ENCODE data around the gene HLA-DOA. TPM values are rescaled to one million over a fixed set of nuclear protein-coding genes. Genes with fewer than 3 reads are reported as not detected.

The HLA-DOA gene
- total RNA-seq (10 to 100 TPM; 50.7 to 51.7 TPM), polyA plus RNA-seq (10 to 100 TPM; 26.4 to 61.0 (median 33.2) TPM), total RNA-seq (15.2 to 64.3 (median 51.9) reads per million in 6 experiments)

DNA sequence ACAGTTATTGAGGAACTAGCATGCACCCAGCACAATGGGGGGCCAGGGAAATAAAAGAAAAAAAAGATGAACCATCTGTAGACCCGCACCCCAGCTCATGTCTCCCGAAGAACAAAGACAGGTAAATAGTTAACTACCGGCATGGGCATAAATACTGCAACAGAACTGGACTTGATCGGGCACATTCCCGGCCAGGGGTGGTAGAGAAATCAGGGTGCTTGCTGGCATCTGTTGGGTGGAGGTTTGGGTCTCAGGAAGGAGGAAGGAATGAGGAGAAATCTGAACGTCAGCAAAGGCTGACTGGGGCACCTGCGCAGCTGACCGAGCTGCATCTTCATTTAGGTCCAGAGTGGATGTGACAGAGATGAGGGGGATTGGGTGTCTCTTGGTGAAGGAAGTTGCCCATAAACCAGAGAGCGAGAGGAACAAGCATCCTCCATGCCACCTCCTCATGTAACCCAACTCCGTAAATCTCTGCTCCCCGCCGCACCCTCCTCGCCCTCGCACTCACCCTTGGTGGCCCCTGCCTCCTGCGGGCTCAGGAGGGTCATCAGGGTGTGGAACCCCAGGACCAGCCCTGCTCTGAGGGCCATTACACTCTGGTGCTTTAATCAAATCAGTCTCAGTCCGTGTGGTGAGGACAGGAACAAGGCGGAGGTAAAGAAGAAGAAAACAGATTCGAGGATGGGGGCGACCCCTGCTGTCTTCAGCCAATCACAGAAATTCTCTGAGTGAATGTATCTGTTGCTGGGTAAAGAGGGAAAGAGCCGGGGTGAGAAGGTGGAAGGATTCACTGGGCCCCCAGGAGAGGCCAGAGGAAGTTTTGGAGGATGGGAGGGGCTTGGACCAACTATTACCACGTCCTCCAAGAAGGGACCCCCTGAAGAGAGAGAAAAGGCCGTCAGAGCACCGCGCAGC is at the start of gene HLA-DOA:
Gene HLA-DOA, minus strand, starts transcription at position 648 of the 918 bp plus-strand sequence.
- Mint-ChIP-seq H3K27me3 (no peaks in the 10 kb centered on the region), H3K4me1 (peaks cover 27 to 34% (median 29%) of the 10 kb centered on the region in 4 donors), H3K27ac (peak within 1 kb of the TSS; percentile 90 to 98 (median 95)), H3K9me3 (no peaks in the 10 kb centered on the region), H3K36me3 (peaks cover 0 to 10% (median 7%) of the 10 kb centered on the region in 3 donors), H3K4me3 (peak within 1 kb of the TSS; percentile 87 to 99 (median 96))
- DNase-seq: peak; percentile 38 to 83 (median 70)
- ATAC-seq: peak; percentile 98
- POLR2A ChIA-PET: interaction anchor here (0.6 to 4.0 kb wide), 7 partner anchors 10 to 881 kb away, joined by 3 to 12 read pairs (median 4); partner anchors contain the start of gene ATF6B

DNA sequence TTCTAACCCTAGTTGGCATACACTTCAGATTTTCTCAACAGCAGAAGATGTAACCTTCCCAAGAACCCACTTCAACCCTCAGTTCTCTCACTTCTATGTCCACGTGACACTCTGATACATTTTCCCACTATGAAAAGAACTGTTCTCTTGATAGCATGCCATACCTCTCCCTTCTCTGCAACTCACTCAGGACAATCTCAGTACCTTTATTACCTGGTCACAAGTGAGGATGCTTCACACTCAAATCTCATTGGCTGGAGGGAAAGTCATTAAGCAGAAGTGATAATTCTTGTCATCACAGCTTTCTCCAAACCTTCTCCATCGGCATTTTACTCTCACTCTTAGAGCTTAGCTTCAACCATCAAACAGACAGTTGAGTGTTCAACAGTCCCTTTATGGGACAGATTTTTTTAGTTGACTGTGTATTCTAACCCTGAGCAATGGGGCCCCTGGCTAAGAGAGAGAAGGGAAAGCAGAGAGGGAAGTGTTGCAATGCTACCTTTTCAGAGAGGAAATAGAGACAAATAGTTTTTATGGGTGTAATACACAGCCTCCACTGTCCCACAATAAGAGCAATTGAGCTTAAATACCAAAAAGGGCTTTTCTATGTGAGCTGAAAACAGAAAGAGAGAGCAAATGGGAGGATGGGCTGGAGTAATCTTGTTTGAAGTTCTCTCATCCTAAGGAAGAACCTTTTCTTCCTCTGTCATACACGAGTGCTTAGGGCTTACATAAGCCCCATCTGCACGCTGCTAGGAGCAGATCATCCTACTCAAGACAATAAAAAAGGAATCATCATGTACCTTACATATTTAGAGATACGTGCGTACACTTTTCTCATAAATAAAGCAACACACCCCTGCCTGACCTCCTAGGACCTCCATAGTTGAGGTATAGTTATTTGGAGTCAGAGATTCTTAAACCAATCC is 48.1 kb upstream of the HLA-DOA start:
- H3K4me3 Mint-ChIP-seq: no peak overlapping the region
- H3K4me1 Mint-ChIP-seq: peaks cover 0 to 23% (median 8%) of the 10 kb centered on the region in 4 donors
- H3K36me3 Mint-ChIP-seq: no peaks in the 10 kb centered on the region
- POLR2A ChIA-PET: no interaction called here
- peak overlapping the region in 2 of 10 donors; percentile 4 to 21 for H3K27ac Mint-ChIP-seq
- DNase-seq: no peak
- peaks cover 0 to 2% (median 0%) of the 10 kb centered on the region in 9 donors for H3K9me3 Mint-ChIP-seq
- H3K27me3 Mint-ChIP-seq: peaks cover 0 to 8% (median 0%) of the 10 kb centered on the region in 5 donors
- no peak for ATAC-seq

DNA sequence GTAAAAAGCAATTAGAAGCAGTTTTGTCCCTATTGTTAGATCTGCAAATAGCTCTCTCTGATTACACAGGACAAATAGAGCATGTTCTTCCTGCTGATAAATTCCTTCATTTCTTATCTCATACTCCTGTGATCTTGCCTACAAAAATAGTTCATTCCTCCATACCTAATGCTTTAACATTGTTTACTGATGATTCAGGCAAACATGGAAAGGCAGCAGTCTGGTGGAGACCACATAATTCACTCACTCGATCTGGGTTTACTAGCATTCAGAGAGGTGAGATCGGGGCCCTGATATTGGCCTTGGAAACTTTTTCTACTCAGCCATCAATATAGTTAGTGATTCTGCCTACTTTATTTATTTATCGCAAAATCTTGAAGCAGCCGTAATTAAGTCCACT is 43.8 kb upstream of the HLA-DOA start:
- ATAC-seq: no peak
- Mint-ChIP-seq H3K9me3 (no peaks in the 10 kb centered on the region), H3K36me3 (no peaks in the 10 kb centered on the region), H3K4me3 (no peak overlapping the region), H3K4me1 (peaks cover 0 to 15% (median 8%) of the 10 kb centered on the region in 4 donors), H3K27me3 (peaks cover 9 to 25% (median 13%) of the 10 kb centered on the region in 5 donors), H3K27ac (no peak overlapping the region)
- no peak for DNase-seq
- POLR2A ChIA-PET: no interaction called here

DNA sequence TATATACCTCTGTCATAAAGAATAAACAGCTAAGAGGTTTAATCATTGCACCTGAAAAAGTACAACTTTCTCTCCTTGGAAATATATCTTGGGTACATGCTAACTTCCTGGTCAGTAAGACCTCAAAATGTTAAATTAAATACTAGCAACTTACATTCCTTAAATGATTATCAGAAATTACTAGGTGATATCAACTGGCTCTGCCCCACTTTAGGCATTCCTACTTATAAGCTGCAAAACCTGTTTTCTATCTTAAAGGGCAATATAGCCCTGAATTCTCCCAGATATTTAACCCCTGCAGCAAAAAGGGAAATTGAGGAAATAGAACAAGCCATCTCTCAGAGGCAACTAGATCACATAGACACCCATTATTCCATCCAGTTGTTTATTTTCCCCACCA is 43.2 kb upstream of the HLA-DOA start:
- H3K4me3 Mint-ChIP-seq: no peak overlapping the region
- peaks cover 0 to 1% (median 0%) of the 10 kb centered on the region in 3 donors for H3K36me3 Mint-ChIP-seq
- H3K27me3 Mint-ChIP-seq: peaks cover 9 to 31% (median 14%) of the 10 kb centered on the region in 5 donors
- DNase-seq (no peak), ATAC-seq (no peak)
- no peak overlapping the region for H3K27ac Mint-ChIP-seq
- no peaks in the 10 kb centered on the region for H3K9me3 Mint-ChIP-seq
- H3K4me1 Mint-ChIP-seq: peaks cover 0 to 10% (median 7%) of the 10 kb centered on the region in 4 donors
- POLR2A ChIA-PET: no interaction called here

DNA sequence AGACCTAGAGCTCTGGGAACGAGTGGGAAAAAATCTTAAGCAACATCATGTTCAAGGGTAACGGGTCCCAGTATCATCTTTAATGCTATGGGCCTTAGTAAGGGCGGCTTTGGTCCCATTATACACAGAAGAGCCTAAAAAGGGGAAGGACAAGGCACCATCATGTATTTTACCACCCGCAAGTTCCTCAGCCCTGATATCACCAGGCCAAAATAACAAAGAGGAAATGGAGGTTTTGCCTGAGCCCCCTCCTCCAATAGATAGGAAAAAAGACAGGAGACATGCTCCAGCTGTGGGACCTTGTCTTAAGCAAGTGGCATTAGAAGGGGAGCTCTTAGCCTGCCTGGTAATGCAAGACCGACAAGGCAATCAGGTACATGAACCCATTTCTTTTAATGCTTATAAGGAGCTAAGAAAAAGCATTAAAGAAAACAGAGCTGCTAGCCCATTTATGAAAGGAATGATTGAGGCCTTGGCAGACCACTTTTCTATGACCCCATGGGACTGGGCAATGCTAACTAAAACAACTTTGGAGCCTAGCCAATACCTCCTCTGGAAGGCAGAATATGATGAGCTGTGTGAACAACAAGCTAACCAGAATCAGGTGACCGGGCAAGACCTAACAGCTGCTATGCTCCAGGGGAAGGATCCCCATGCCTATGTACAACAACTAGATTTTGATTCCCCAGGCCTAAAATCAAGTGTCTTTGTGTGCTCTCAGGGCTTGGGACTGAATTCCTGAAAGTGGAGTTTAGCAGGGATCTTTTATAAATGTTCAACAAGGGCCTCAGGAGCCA is 40.8 kb upstream of the HLA-DOA start:
- Mint-ChIP-seq H3K36me3 (peaks cover 0 to 5% (median 2%) of the 10 kb centered on the region in 3 donors), H3K27ac (no peak overlapping the region), H3K4me1 (peaks cover 0 to 3% (median 0%) of the 10 kb centered on the region in 4 donors), H3K4me3 (no peak overlapping the region), H3K27me3 (peaks cover 19 to 46% (median 23%) of the 10 kb centered on the region in 5 donors), H3K9me3 (peaks cover 0 to under 1% (median 0%) of the 10 kb centered on the region in 9 donors)
- no peak for DNase-seq
- ATAC-seq: no peak
- POLR2A ChIA-PET: interaction anchor here (0.6 kb wide), 1 partner anchor 23 kb away, joined by 3 read pairs; the partner anchor contains the start of gene HLA-DPA1

DNA sequence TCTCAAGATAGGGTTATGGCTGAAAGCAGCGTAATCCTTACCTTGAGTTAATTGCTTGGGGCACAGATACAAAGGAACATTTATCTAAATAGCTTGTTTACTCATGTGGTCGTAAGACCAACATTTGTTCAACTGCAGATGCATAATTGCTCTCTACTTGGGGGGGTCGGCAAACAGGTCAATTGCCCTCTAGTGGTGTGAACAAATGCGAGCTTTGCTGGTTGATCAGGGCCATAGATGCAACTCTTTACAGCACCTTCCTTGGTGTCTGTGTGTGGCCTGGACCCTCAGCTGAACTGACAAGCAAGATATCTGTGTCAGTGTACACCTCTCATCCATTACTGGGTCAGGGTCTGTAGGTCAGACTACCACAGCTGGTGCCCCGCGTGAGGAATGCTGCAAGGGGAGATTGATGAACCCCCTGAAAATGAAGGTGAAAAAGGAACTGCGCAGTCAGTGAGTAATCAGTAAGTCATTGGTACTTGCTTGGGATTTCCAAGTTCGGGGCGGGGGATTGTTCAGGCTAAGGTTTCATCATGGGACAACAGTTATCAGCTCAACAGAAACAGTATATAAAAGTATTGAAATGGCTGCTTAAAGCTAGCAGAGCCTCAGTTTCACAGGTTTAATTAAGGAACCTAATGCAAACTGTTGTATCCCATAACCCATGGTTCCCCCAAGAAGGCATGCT is 40.1 kb upstream of the HLA-DOA start:
- Mint-ChIP-seq H3K4me1 (peaks cover 0 to 3% (median 0%) of the 10 kb centered on the region in 4 donors), H3K9me3 (peaks cover 0 to 7% (median 0%) of the 10 kb centered on the region in 9 donors), H3K36me3 (peaks cover 0 to 5% (median 2%) of the 10 kb centered on the region in 3 donors), H3K4me3 (no peak overlapping the region), H3K27me3 (peaks cover 19 to 46% (median 24%) of the 10 kb centered on the region in 5 donors), H3K27ac (no peak overlapping the region)
- DNase-seq: no peak
- POLR2A ChIA-PET: no interaction called here
- no peak for ATAC-seq

DNA sequence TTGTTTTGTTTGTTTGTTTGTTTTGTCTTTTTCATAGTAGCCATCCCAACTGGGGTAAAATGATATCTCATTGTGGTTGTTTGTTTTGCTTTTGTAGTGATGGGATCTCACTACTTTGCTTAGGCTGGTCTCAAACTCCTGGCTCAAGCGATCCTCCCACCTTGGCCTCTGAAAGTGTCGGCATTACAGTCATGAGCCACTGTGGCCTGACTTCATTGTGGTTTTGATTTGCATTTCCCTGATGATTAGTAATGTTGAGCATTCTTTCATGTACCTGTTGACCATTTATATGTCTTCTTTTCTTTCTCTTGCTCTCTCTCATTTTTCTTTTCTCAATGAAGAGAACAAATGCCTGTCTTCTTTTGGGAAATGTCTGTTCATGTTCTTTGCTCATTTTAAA is 30.8 kb upstream of the HLA-DOA start:
- no peak for ATAC-seq
- peaks cover 2 to 21% (median 7%) of the 10 kb centered on the region in 9 donors for H3K9me3 Mint-ChIP-seq
- POLR2A ChIA-PET: no interaction called here
- peaks cover 0 to 11% (median 10%) of the 10 kb centered on the region in 3 donors for H3K36me3 Mint-ChIP-seq
- H3K4me1 Mint-ChIP-seq: no peaks in the 10 kb centered on the region
- no peak overlapping the region for H3K27ac Mint-ChIP-seq
- DNase-seq: no peak
- no peak overlapping the region for H3K4me3 Mint-ChIP-seq
- H3K27me3 Mint-ChIP-seq: peaks cover 0 to 13% (median 9%) of the 10 kb centered on the region in 5 donors

DNA sequence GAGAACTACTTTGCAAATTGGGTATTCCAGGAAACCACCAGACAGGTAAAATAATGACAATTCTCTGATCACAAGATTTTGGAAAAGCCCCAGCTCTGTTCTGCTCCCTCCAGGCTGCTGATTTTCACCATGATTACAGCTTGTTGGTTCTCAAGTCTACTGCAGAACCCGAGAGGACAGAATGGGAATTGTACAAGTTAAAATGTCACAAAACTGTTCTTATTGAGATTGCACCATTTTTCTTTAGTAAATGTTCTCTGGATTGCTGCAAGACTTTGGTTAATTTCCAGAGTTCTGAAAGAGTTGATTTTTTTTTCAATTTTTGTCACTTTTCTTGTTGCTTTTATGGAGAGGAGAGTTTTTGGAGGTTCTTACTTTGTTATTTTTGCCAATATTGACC is 27.1 kb upstream of the HLA-DOA start:
- POLR2A ChIA-PET: interaction anchor here (0.5 to 0.6 kb wide), 2 partner anchors 102 to 1795 kb away, joined by 3 to 4 read pairs; no protein-coding TSS in a partner anchor
- Mint-ChIP-seq H3K36me3 (peaks cover 0 to 18% (median 18%) of the 10 kb centered on the region in 3 donors), H3K4me3 (no peak overlapping the region), H3K27me3 (peaks cover 0 to 27% (median 9%) of the 10 kb centered on the region in 5 donors), H3K9me3 (peaks cover 6 to 20% (median 15%) of the 10 kb centered on the region in 9 donors), H3K27ac (no peak overlapping the region), H3K4me1 (peaks cover 0 to 1% (median 0%) of the 10 kb centered on the region in 4 donors)
- DNase-seq: no peak
- ATAC-seq: no peak

DNA sequence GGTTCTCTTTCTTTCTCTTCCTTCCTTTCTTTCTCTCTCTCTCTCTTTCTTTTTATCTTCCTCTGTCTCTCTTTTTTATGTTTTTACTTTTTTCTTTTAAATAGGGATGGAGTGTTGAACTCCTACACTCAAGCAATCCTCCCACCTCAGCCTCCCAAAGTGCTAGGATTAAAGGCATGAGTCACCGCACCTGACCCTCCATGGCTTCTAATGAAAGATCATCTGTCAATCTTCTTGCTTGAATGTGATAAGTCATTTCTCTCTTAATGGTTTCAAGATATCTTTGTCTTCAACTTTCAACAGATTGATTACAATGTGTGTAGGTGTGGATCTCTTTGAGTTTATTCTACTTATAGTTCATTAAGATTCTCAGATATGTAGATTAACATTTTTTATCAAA is 25.2 kb upstream of the HLA-DOA start:
- Mint-ChIP-seq H3K4me3 (no peak overlapping the region), H3K4me1 (peaks cover 0 to 19% (median 1%) of the 10 kb centered on the region in 4 donors), H3K9me3 (peaks cover 6 to 20% (median 15%) of the 10 kb centered on the region in 9 donors), H3K27ac (peak overlapping the region in 1 of 10 donors; percentile 9), H3K36me3 (peaks cover 0 to 18% (median 18%) of the 10 kb centered on the region in 3 donors), H3K27me3 (peaks cover 0 to 27% (median 16%) of the 10 kb centered on the region in 5 donors)
- DNase-seq (no peak), ATAC-seq (no peak)
- POLR2A ChIA-PET: no interaction called here

DNA sequence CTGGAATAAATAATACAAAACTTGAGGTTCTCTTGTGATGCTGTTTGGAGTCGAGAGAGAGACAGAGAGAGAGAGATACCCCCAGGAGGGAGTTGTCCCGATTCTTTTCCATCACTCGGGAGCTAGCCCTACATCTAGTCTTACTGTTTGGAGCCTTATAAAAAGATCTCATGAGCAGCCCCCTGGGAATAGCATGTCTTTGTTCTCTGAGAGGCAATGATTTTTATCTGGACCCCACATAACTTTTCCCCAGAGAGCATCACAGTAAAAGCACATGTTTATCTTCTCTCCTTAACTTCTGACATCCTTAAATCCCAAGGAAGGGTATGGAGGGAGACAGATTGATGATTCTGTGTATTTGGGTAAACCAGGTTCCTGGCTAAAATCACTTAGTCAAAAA is 20.9 kb upstream of the HLA-DOA start:
- H3K4me1 Mint-ChIP-seq: peaks cover 0 to 36% (median 3%) of the 10 kb centered on the region in 4 donors
- peak overlapping the region in 1 of 10 donors; percentile 59 for H3K4me3 Mint-ChIP-seq
- ATAC-seq (no peak), DNase-seq (no peak)
- H3K27me3 Mint-ChIP-seq: peaks cover 0 to 20% (median 14%) of the 10 kb centered on the region in 5 donors
- H3K36me3 Mint-ChIP-seq: peaks cover 0 to 9% (median 8%) of the 10 kb centered on the region in 3 donors
- peak overlapping the region in 3 of 10 donors; percentile 7 to 87 (median 71) for H3K27ac Mint-ChIP-seq
- POLR2A ChIA-PET: interaction anchor here (0.9 kb wide), 1 partner anchor 58 kb away, joined by 3 read pairs; no protein-coding TSS in a partner anchor
- peaks cover 3 to 12% (median 8%) of the 10 kb centered on the region in 9 donors for H3K9me3 Mint-ChIP-seq
